Umbilical cord (tissue), 2 donors: ENCODE results near the gene GOLGA6B. TPM values are rescaled to one million over a fixed set of nuclear protein-coding genes. Genes with fewer than 3 reads are reported as not detected.
A peak's percentile ranks its signal among the peaks of the same experiment; 100 is the strongest.
"Not testable (repeated sequence)": the region's sequence is repeated elsewhere in the genome, so short reads cannot be mapped to it uniquely, and the experiment has no call there.

Experiments
- DNase-seq: peaks from one replicate; pipeline ENCODE4 v3.0.0-alpha.2; 2015; ENCODE audit warnings: low spot score
- total RNA-seq: library from RNA; depleted of rRNA; stranded (reverse); fragments of >200 nt; gene quantifications from one replicate; pipeline ENCODE4 v1.2.3, GENCODE V29; 2014; ENCODE audit warnings: low replicate concordance; ENCODE audit not compliant: insufficient read depth

GOLGA6B gene, protein sequence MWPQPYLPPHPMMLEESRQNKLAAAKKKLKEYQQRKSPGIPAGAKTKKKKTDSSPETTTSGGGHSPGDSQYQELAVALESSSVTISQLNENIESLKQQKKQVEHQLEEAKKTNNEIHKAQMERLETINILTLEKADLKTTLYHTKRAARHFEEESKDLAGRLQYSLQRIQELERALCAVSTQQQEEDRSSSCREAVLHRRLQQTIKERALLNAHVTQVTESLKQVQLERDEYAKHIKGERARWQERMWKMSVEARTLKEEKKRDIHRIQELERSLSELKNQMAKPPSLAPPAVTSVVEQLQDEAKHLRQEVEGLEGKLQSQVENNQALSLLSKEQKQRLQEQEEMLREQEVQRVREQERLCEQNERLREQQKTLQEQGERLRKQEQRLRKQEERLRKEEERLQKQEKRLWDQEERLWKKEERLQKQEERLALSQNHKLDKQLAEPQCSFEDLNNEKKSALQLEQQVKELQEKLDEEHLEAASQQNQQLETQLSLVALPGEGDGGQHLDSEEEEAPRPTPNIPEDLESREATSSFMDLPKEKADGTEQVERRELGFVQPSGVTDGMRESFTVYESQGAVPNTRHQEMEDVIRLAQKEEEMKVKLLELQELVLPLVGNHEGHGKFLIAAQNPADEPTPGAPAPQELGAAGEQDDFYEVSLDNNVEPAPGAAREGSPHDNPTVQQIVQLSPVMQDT
- not detected for total RNA-seq

DNA sequence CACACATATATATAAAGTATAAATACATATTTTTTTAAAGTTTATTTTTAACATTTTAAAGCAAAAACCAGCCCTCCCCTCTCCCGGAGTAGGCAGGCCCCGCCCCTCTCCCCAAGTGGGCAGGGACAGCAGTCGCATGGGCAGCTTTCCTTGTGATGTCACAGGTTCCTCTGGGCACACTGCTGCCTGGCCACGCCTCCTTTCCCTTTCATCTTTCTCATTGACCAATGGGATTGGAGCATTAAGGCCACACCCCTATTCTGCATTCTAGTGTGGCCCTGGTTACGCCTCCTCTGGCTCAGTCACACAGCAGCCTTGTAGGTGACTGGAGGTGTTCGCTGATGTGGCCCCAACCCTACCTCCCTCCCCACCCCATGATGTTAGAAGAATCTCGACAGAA is at the start of gene GOLGA6B:
GOLGA6B (plus strand) TSS at position 301 of the 400 bp plus-strand sequence; CDS start at position 342, 41 bp downstream.
- DNase-seq: not testable (repeated sequence)

DNA sequence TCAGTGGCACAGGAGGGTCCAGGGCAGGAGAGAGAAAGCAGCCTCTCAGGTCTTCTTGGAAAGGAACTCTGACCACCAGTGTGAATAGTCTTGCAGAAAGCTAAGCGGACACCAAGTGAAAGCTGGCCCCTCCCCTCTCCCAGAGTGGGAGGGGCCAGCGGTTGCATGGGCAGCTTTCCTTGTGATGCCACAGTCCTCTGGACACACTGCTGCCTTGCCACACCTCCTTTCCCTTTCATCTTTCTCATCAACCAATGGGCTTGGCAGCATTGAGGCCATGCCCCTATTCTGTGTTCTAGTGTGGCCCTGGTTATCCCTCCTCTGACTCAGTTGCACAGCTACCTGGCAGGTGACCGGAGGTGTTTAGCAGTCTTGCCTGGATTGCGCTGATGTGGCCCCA is 49.7 kb upstream of the GOLGA6B start:
- DNase-seq: no peak

DNA sequence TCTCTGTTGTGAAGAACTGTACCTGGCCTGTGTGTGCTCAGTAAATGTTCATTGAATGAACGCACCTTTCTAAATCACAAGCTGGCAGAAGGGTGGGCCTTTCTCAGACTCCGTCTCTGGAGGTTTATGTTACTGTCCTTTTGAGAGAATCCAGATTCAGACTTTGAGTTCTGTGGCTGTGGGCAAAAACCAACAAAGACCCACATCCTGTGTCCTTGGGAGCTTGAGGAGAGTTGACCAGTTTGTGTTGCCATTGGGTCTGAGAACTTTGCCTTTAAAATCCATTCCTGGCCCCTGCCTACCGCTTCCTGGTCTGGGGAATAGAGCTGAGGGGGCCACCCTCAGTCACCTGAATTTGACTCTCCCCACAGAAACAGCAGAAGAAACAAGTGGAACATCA is 46.4 kb upstream of the GOLGA6B start:
- DNase-seq: not testable (repeated sequence)

DNA sequence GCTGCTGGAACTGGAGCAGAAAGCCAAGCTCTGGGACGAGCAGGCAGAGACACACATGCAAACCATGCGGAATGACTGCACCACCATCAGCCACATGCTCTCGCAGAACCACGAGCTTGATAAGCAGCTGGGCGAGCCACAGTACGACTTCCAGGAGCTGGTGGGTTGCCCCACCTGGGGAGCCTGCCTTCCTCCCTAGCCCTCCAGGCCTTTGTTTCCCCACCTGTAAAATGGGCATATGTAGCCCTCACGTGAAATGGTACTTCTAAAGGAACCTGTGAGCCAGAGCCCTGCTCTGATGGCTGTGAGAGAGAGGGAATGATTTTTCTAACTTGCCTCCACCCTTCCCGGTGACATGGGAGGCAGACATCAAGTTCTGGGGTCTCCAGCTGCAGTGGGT is 44.6 kb upstream of the GOLGA6B start:
- DNase-seq: no peak

DNA sequence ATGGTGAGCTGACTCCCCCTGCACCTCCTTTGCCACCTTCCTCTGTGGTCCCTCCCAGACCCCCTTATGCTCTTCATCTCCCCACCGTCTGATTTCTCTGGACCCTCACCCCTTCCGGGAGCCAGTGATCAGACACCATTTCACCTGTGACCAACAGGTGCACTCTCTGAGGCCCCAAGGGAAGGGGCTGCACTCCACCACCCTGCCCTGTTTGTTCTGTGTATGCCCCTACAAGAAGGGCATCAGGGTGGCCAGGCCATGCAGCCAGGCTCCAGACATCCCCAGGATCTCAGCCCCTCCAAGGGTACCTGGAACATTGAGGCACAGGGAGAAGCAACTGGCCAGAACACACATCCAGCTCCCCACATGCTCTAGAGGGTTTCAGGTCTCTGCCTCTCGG is 42.2 kb upstream of the GOLGA6B start:
- not testable (repeated sequence) for DNase-seq

DNA sequence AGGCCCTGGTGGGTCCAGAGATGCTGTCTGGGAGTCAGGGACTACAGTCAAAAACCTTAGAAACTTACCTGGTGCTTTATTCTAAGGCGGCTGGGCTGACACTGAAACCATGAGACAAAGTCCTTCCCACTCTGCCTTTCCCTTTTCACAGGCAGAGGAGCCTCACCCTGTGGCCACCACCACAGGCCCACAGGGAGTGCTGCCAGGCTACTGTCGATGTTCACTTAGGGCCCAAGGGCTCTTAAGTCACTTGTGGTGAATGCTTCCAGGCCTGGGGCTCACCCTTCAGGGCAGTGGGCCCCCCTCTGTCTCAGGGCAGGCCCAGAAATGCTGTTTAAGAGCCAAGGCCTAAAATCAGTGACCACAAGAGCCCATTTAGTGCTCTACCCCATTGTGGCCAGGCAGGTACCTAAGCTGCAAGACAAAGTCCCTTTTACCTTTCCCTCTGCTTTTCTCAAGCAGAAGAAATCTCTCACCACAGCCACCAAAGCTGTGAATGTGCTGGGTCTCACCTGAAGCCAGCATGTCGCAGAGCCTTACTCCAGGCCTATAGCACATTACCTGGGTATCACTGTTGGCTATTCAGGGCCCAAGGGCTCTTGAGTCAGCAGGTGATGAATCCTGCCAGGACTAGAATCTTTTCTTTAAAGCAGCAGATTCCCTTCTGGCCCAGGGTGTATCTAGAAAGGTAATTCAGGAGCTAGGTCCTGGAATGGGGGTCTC is 39.5 kb upstream of the GOLGA6B start:
- no peak for DNase-seq

DNA sequence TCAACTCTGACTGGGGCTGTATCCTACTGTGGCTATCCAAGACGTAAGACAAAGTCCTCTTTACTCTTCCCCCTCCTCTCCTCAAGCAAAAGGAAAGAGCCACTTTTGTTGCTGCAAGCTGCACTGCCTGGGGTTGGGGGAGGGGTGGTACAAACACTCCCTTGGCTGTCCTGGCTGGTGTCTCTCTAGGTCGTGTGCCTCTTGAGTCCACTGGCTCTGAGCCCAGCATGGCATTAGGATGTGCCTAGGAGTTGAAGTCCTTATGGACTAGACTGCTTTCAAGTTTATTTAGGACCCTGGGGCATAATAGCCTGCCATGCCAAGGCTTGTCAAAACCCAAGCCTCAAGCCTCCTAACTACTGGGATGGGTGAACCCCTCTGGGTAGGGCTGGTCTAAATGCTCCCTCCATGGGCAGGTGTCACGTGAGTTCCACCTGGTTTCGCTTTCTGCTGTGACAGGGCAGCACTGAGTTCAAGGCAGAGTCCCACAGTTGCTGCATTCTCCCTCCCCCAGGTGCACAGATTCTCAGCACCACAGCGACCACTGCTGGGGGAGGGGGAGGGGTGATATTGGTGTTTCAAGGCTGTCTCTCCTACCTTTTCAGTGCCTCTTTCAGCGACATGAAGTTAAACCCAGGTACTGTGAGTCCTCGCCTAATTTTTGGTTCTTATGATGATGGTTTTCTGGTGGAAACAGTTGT is 38.8 kb upstream of the GOLGA6B start:
- not testable (repeated sequence) for DNase-seq

DNA sequence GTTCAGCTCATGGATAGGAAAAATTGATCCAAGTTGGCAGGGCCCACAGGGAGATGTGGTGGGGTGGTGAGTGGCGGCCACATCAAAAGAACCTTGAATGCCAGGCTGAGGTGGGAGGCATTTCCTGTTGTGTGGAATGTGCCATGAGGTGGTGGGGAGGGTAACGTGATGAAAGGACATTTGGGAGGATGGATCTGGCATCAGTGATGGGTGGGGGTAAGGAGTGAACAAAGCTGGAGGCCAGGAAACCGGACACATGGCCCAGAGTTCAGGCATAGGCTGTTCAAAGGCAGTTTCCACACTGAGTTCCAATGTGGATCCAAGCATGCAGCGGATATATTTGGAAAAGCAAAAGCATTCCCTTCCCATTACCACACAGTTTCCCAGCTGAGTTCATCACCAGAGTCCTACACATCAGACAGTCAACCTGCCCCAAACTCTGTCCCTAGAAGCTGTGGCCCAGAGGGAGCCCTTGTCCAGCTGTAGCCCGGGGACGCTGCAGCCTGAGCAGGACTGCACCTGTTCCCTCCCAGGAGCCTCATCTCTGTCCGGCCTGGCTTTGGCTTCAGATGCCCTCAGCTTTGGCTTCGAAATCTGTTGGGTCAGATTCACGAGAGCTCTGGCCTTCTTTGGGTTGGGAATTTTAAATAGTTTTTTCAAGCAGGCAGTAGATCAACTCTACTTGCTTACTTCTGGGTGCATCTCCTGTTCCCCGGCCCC is 37.8 kb upstream of the GOLGA6B start:
- DNase-seq: no peak

DNA sequence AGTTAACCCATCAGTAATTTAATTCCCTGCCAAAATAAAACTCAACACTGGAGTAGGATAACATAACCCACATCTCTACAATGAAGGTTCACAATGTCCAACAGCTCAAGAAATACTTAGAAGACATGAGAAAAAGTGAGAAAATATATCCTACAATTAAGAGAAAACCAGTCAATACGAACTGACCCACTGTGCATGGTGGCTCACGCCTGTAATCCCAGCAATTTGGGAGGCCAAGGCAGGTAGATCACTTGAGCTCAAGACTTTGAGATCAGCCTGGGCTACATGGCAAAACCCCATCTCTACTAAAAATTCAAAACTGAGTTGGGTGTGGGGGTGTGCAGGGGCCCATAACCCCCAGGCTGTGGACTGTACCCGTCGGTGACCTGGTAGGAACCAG is 30.6 kb upstream of the GOLGA6B start:
- not testable (repeated sequence) for DNase-seq

DNA sequence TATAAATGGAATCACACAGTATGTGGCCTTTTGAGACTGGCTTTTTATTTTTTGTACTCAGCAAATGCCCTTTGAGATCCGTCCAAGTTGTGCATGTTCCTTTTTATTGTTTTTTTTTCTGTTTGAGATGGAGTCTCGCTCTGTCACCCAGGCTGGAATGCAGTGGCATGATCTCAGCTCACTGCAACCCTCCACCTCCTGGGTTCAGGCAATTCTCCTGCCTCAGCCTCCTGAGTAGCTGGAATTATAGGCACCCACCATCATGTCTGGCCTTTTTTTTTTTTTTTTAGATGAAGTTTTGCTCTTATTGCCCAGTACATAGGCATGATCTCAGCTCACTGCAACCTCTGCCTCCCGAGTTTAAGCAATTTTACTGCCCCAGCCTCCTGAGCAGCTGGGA is 28.3 kb upstream of the GOLGA6B start:
- not testable (repeated sequence) for DNase-seq

DNA sequence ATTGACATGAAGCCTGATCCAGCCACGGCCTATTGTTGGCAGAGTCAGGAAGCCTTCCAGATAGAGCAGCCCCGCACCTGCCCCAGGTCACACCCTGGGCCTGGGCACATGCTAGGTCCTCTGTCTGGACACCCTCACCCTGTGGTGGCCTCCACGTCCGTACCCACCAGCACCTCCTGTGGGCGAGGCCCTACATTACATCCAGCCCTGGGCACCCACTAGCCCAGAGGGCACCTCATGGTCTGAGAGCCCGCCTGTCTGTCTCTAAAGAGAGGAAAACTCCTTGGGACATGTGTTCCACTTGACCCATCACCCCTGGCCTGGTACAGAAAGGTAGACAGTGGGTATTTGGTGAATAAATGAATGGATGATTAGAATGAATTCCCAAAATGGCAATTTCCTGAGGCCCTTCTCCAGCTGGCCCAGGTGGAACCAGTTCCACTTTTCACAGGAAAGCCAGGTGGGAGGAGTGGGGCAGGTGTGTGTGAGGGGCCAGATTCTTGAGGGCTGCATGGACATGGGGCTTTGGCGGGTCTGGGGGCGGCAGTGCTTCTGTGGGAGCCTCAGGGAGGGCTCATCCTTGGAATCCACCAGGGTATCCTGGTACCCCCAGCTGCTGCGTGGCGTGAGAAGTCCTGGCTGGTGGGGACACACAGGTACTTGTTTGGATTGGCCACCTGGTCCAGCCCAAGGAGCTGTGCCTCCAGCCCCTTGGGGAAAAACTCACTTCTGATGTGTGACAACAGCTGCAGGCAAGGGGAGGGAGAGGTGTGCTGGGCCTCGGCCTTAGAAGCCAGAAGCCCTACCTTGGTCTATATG is 26.0 kb upstream of the GOLGA6B start:
- not testable (repeated sequence) for DNase-seq

DNA sequence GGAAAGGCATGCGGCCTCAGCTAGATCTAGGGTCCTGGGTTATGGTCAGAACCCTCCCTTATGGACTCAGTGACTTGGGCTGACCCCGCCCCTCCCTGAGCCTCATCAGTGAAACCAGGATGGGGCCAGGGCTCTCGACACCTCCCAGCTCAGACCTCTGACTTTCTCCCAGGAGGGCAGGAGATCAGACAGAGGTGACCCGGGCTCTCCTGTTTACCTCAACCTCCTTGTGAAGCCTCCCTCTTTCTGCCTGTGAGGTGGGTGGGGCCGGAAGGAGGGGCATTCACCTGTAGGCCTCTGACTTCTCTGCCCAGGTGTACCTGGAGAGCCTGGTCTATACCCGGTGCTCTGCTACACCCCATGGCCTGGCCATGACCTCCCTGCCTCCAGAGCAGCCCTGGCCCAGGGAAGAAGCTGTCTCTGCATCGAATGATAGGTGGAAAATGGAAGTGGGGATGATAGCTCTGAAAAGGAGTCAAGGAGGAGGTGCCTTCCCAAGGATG is 25.4 kb upstream of the GOLGA6B start:
- DNase-seq: not testable (repeated sequence)

DNA sequence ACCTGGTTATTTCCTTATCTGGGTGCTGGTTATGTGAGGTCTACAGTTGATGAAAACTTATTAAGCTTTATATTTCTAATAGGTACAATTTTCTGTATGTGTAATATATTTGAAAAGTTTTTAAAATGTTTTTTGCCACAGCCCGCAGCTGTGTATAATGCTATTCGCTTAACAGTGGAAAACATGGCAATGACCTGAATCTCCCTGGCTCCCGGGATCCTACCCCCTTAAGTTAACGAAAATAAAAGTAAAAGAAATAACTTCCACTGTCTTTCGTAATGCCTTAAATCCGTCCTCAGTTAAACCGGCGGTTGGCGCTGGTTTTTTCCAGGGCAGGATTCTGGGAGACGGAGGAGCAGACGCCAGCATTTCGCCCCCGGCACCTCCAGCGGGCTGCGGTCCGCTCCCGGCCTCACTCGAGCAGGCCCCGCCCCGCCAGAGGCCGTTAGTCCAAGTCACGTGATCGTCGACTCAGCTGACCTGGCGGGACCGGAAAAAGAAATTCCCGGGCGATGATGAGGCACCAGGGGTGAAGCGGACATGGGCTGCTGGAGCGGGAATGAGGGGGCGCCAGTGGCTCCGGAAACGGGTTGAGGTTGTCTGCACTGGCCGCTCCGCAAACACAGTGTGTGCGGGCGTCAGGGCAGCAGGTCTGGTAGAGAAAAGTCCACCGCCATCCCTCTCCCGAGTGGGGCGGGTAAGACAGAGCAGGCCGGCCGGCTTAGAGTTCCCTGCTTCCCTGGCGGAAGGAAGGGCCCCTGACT is 17.8 kb upstream of the GOLGA6B start:
- peak; percentile 78 for DNase-seq

DNA sequence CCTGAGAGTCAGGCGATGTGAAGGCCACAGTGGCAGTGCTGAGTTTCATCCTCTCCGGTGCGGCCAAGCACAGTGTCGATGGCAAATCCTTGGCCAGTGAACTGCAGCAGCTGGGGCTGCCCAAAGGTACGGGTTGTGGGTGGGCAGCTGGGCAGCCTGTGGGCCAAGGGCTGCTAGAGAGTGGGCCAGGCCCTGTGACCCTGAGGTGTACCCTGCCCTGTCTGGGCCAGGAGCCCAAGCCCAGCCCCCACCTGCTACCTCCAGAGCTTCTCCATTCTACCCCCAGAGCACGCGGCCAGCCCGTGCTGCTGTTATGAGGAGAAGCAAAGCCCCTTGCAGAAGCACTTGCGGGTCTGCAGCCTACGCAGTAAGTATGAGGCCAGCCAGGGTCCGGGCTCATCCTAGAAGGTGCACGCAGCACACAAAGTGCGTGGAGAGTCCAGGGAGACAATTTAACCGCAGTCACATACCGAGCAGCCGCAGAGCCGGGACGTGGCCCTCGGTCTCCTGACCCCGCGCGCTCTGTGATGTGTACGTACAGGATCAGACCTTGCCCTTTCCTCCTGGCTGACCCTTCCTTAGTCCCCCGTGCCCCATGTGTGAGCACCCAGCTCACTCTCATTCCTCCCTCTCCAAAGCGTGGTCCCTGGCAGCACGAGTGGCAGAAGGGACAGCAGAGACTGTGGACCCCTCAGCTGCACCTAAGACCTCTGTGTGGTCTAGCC is 14.6 kb upstream of the GOLGA6B start:
- DNase-seq: not testable (repeated sequence)

DNA sequence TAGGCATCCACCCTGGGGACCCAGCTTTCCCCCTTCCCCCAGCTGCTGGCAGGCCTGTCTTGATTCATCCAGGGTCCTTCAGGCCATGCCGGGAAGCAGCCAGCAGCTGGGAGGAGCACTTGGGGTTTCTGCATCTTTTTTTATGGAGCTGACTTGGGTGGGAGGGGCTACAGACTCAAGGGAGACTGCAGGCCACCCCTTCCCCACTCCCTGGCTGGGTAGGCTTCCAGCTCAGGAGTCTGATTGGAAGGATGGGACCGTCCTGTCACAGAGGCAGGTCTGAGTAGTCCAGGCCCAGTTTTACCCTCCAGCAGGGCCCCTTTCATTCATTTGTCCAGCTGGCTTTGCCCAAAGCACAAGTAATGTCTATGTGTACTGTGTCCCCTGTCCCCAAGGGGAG is 12.2 kb upstream of the GOLGA6B start:
- DNase-seq: not testable (repeated sequence)

DNA sequence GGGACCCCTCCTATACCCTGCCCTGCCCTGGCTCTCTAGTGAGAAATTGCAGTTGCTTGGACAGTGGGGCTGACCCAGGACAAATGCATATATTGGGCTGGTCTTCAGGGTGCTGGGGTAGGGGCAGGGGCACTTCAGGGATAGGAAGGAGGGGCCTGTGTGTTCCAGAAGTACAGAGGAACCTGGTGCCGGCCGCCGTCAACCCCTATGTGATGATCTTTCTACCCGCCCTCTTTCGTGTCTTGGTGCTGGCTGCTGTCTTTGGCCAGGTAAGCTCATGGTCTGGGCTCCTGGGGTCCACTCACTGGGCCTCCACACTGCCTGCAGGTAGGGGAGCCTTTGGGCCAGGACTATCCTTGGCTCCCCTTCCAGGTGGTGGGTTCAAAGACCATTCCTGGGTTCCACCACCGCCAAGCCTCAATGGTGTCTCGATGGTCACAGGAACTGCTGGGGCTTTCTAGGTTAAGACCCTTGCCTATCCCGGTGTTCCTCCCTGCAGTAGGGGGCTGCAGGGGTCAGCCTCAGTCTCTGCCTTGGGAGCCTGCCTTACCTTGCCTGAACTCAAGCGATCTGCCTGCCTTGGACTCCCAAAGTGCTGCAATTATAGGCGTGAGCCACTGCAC is 5.8 kb upstream of the GOLGA6B start:
- not testable (repeated sequence) for DNase-seq

DNA sequence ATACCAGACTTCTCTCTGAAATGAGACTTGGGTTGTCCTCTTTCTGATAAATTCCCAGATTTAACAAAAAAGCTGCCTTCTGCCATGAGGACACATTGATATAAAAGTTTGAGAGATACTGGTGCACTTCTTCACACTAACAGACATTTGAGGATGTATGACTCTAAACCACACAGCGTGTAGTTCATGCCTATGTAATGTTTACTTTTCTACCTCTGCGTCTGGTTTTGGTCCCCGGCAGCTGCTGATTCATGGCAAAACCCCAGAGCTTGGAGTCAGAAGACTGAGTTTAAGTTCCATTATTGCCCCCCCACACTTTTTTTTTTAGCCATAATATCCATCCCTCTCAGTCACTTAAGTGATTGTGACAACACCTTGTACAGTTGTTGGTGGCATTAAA is 1.5 kb downstream of the GOLGA6B start:
- not testable (repeated sequence) for DNase-seq

DNA sequence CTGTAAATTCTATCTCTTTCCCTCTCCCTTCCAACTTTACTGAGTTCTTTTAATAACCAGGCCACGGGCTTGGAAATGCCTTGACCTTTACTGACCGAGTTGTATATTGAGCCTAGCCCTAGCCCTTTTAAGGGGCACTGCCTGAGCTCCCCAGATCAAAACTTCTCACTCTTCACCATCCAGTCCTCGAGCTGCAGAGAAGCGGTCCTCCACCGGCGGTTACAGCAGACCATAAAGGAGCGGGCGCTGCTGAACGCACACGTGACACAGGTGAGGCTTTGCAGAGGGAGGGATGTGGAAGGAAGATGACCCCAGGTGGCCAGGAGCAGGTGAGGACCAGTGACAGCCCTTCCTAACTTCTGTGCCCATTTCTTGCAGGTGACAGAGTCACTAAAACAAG is 6.6 kb downstream of the GOLGA6B start:
- DNase-seq: not testable (repeated sequence)
